Neuronal stem cell (in vitro differentiated cells): ENCODE results near the gene TEX12. TPM values are rescaled to one million over a fixed set of nuclear protein-coding genes. Genes with fewer than 3 reads are reported as not detected.
A peak's percentile ranks its signal among the peaks of the same experiment; 100 is the strongest.

Experiments used
- DNase-seq: peaks from one replicate; pipeline ENCODE4 v3.0.0-alpha.2; 2013; ENCODE audit warnings: low spot score
- H2AFZ ChIP-seq: one replicate; pipeline ENCODE4 v1.6.1; 2013; ENCODE audit warnings: mild to moderate bottlenecking, low read length, inconsistent platforms
- H2AK5ac ChIP-seq: 2 replicates; pipeline ENCODE4 v1.6.1; 2013; ENCODE audit warnings: low read depth, mild to moderate bottlenecking, inconsistent platforms, low read length, moderate library complexity, mixed read lengths
- H2BK120ac ChIP-seq: 2 replicates; pipeline ENCODE4 v1.6.1; 2013; ENCODE audit warnings: low read depth, mild to moderate bottlenecking, inconsistent platforms, low read length, moderate library complexity, mixed read lengths
- H2BK12ac ChIP-seq: one replicate; pipeline ENCODE4 v1.6.1; 2013; ENCODE audit warnings: low read length, inconsistent platforms
- H2BK15ac ChIP-seq: 2 replicates; pipeline ENCODE4 v1.6.1; 2013; ENCODE audit warnings: mild to moderate bottlenecking, low read length, inconsistent platforms, mixed read lengths
- H2BK5ac ChIP-seq: one replicate; pipeline ENCODE4 v1.6.1; 2013; ENCODE audit warnings: inconsistent platforms, mild to moderate bottlenecking, low read length, moderate library complexity
- H3K14ac ChIP-seq: one replicate; pipeline ENCODE4 v1.6.1; 2013; ENCODE audit warnings: low read length, inconsistent platforms
- H3K18ac ChIP-seq: 2 replicates; pipeline ENCODE4 v1.6.1; 2013; ENCODE audit warnings: low read length, inconsistent platforms
- H3K23ac ChIP-seq: 2 replicates; pipeline ENCODE4 v1.6.1; 2013; ENCODE audit warnings: low read depth, mild to moderate bottlenecking, mixed read lengths, low read length, inconsistent platforms; ENCODE audit not compliant: poor library complexity
- H3K27ac ChIP-seq: replicated peaks from 3 replicates; pipeline ENCODE4 v1.5.1; 2013; ENCODE audit warnings: low read length, inconsistent platforms
- H3K27me3 ChIP-seq, 3 experiments: 2 replicates each; pipeline ENCODE4 v1.6.1; 2013; ENCODE audit warnings: low read length in 3 of 3, mild to moderate bottlenecking in 2 of 3, inconsistent platforms in 1 of 3, low read depth in 1 of 3, mixed read lengths in 1 of 3, moderate library complexity in 1 of 3; ENCODE audit not compliant: control insufficient read depth in 3 of 3, insufficient read depth in 3 of 3
- H3K36me3 ChIP-seq, 2 donors: replicated peaks in 1 of 2; 2 replicates each; pipeline ENCODE4 v1.6.1; 2013; ENCODE audit warnings: low read length in 2 of 2; ENCODE audit not compliant: control insufficient read depth in 2 of 2, insufficient read depth in 2 of 2
- H3K4ac ChIP-seq: 2 replicates; pipeline ENCODE4 v1.6.1; 2013; ENCODE audit warnings: inconsistent platforms, mild to moderate bottlenecking, low read length, moderate library complexity
- H3K4me1 ChIP-seq, 2 donors: 1 replicate in 1 of 2; 2 replicates in 1 of 2; pipeline ENCODE4 v1.6.1; 2013; ENCODE audit warnings: low read length in 2 of 2, low read depth in 1 of 2; ENCODE audit not compliant: control insufficient read depth in 2 of 2, insufficient read depth in 1 of 2
- H3K4me2 ChIP-seq: one replicate; pipeline ENCODE4 v1.6.1; 2013; ENCODE audit warnings: mild to moderate bottlenecking, low read length, inconsistent platforms; ENCODE audit not compliant: insufficient read depth, poor library complexity, severe bottlenecking
- H3K4me3 ChIP-seq, 2 donors: 2 replicates each; pipeline ENCODE4 v1.5.1; 2013; ENCODE audit warnings: low read length in 2 of 2, mild to moderate bottlenecking in 2 of 2, inconsistent platforms in 1 of 2, moderate library complexity in 1 of 2
- H3K79me1 ChIP-seq: one replicate; pipeline ENCODE4 v1.6.1; 2013; ENCODE audit warnings: low read depth, mild to moderate bottlenecking, inconsistent platforms, low read length, moderate library complexity
- H3K9ac ChIP-seq: one replicate; pipeline ENCODE4 v1.6.1; 2013; ENCODE audit warnings: mild to moderate bottlenecking, low read depth, low read length, inconsistent platforms; ENCODE audit not compliant: poor library complexity
- H3K9me3 ChIP-seq, 2 donors: replicated peaks in 1 of 2; 2 replicates each; pipeline versions ENCODE3 to v1.6.1; 2013; ENCODE audit warnings: low read length in 2 of 2, mild to moderate bottlenecking in 2 of 2, inconsistent platforms in 1 of 2, low read depth in 1 of 2, mixed read lengths in 1 of 2, moderate library complexity in 1 of 2; ENCODE audit not compliant: control insufficient read depth in 2 of 2, insufficient read depth in 1 of 2
- H4K8ac ChIP-seq: one replicate; pipeline ENCODE4 v1.6.1; 2013; ENCODE audit warnings: low read depth, mild to moderate bottlenecking, inconsistent platforms, low read length, moderate library complexity
- H4K91ac ChIP-seq: one replicate; pipeline ENCODE4 v1.6.1; 2013; ENCODE audit warnings: low read length, low read depth, mild to moderate bottlenecking, inconsistent platforms; ENCODE audit not compliant: poor library complexity
- WGBS, 2 donors: extraction: QIAGEN DNeasy Blood & Tissue Kit; methylation state at CpG; one replicate each; pipeline ENCODE4 v1.1.7; 2013; ENCODE audit warnings: missing lambda C conversion rate in 2 of 2, mixed read lengths in 1 of 2; ENCODE audit not compliant: insufficient read length in 2 of 2, insufficient replicate concordance in 1 of 2; ENCODE audit errors: extremely low coverage in 2 of 2; 5-methylcytosine and 5-hydroxymethylcytosine counted together
- polyA plus RNA-seq, 2 experiments: library from polyadenylated mRNA; stranded (reverse); fragments of 200-250 nt; gene quantifications; one replicate each; pipeline ENCODE4 v1.2.3, GENCODE V29; 2013

The TEX12 gene
- 0.04 TPM for polyA plus RNA-seq (2013, experiment 1 of 2)
- 0.12 TPM for polyA plus RNA-seq (2013, experiment 2 of 2)

- Histone ChIP-seq H3K4me3 (no peak within 1 kb of the TSS), H2BK120ac (no peak within 1 kb of the TSS), H3K4ac (no peak within 1 kb of the TSS), H4K91ac (no peak within 1 kb of the TSS), H3K9ac (no peak within 1 kb of the TSS), H3K9me3 (no peaks in the 10 kb centered on the region), H2AFZ (peak within 1 kb of the TSS; percentile 48), H4K8ac (no peak within 1 kb of the TSS), H3K18ac (peak within 1 kb of the TSS; percentile 44), H2BK15ac (no peak within 1 kb of the TSS), H3K27me3 (no peaks in the 10 kb centered on the region), H3K4me2 (no peak within 1 kb of the TSS), H3K23ac (no peak within 1 kb of the TSS), H2AK5ac (no peak within 1 kb of the TSS), H3K36me3 (no peaks in the 10 kb centered on the region), H2BK12ac (peak within 1 kb of the TSS; percentile 65), H3K4me1 (no peaks in the 10 kb centered on the region), H2BK5ac (no peak within 1 kb of the TSS), H3K79me1 (no peaks in the 10 kb centered on the region), H3K27ac (no peak within 1 kb of the TSS), H3K14ac (no peak within 1 kb of the TSS)
- DNase-seq, result no peak
- WGBS, 2 donors, result no CpG with 5 or more reads among the region's 25 CpGs
Measured at GRCh38 chr11:112167145-112167544, at the start of gene TEX12. TEX12 (plus strand) TSS chr11:112167372; CDS start chr11:112169269, 1,897 bp downstream.

GRCh38 chr11:112118176-112118575 is 49.0 kb upstream of the TEX12 start:
- Histone ChIP-seq H3K4me3 (no peak overlapping the region), H3K18ac (no peak overlapping the region), H3K9ac (no peak overlapping the region), H3K4me2 (no peak overlapping the region), H3K14ac (no peak overlapping the region), H2AFZ (no peak overlapping the region), H2BK5ac (no peak overlapping the region), H2BK120ac (no peak overlapping the region), H4K91ac (no peak overlapping the region), H3K4me1 (no peaks in the 10 kb centered on the region), H3K23ac (no peak overlapping the region), H2BK12ac (no peak overlapping the region), H4K8ac (no peak overlapping the region), H2AK5ac (no peak overlapping the region), H2BK15ac (no peak overlapping the region), H3K36me3 (no peaks in the 10 kb centered on the region), H3K79me1 (no peaks in the 10 kb centered on the region), H3K4ac (no peak overlapping the region), H3K27me3 (no peaks in the 10 kb centered on the region), H3K9me3 (no peaks in the 10 kb centered on the region), H3K27ac (no peak overlapping the region)
- no CpG with 5 or more reads among the region's 2 CpGs for WGBS, 2 donors
- DNase-seq, result no peak

- Histone ChIP-seq H4K8ac (no peak overlapping the region), H3K18ac (no peak overlapping the region), H3K27me3 (no peaks in the 10 kb centered on the region), H2AFZ (no peak overlapping the region), H4K91ac (no peak overlapping the region), H3K36me3 (no peaks in the 10 kb centered on the region), H3K4me2 (no peak overlapping the region), H3K9ac (no peak overlapping the region), H2BK12ac (no peak overlapping the region), H3K9me3 (no peaks in the 10 kb centered on the region), H2BK120ac (no peak overlapping the region), H3K4me3 (no peak overlapping the region), H3K14ac (no peak overlapping the region), H3K4ac (no peak overlapping the region), H2AK5ac (no peak overlapping the region), H2BK5ac (no peak overlapping the region), H3K79me1 (no peaks in the 10 kb centered on the region), H3K4me1 (no peaks in the 10 kb centered on the region), H3K27ac (no peak overlapping the region), H2BK15ac (no peak overlapping the region), H3K23ac (no peak overlapping the region)
- no peak for DNase-seq
- WGBS, 2 donors, result no CpG with 5 or more reads among the region's 5 CpGs
Measured at GRCh38 chr11:112121981-112122615, 45.1 kb upstream of the TEX12 start.

GRCh38 chr11:112123129-112123528 is 44.0 kb upstream of the TEX12 start:
- H4K8ac ChIP-seq, result no peak overlapping the region
- no peak overlapping the region for H2BK120ac ChIP-seq
- no peak overlapping the region for H2BK5ac ChIP-seq
- H3K23ac ChIP-seq, result no peak overlapping the region
- no peak overlapping the region for H3K4me2 ChIP-seq
- no peak overlapping the region for H3K18ac ChIP-seq
- H3K27ac ChIP-seq, result no peak overlapping the region
- H3K9ac ChIP-seq, result no peak overlapping the region
- H3K4me1 ChIP-seq, result no peaks in the 10 kb centered on the region
- no peak overlapping the region for H2BK15ac ChIP-seq
- no peak overlapping the region for H2AFZ ChIP-seq
- H4K91ac ChIP-seq, result no peak overlapping the region
- H3K27me3 ChIP-seq, result no peaks in the 10 kb centered on the region
- no peaks in the 10 kb centered on the region for H3K36me3 ChIP-seq
- H3K9me3 ChIP-seq, result no peaks in the 10 kb centered on the region
- H3K14ac ChIP-seq, result no peak overlapping the region
- no peak overlapping the region for H2BK12ac ChIP-seq
- no peak for DNase-seq
- H3K4ac ChIP-seq, result no peak overlapping the region
- H2AK5ac ChIP-seq, result no peak overlapping the region
- no peaks in the 10 kb centered on the region for H3K79me1 ChIP-seq
- H3K4me3 ChIP-seq, result no peak overlapping the region
- no CpG with 5 or more reads among the region's 4 CpGs for WGBS, 2 donors
